MM.1S (cell line): Measurements from ENCODE around the gene CCP110.

Experiments
- DNase-seq: peaks from one replicate; pipeline ENCODE4 v3.0.0-alpha.2; 2015
- H2AFZ ChIP-seq: fragments of 300-600 bp; sonication (generic); 2 replicates; pipeline ENCODE4 v1.6.0; 2016; ENCODE audit warnings: antibody characterized with exemption, low read length
- H3F3A ChIP-seq: fragments of 300-600 bp; sonication (generic); 2 replicates; pipeline ENCODE4 v1.6.1; 2016; ENCODE audit warnings: mild to moderate bottlenecking, antibody characterized with exemption, low read length, moderate library complexity, mixed read lengths; ENCODE audit not compliant: insufficient read depth
- H3K27ac ChIP-seq: fragments of 300-600 bp; sonication (generic); 2 replicates; pipeline ENCODE4 v1.5.1; 2016; ENCODE audit warnings: mild to moderate bottlenecking, low read length
- H3K27me3 ChIP-seq: fragments of 300-600 bp; sonication (generic); replicated peaks from 2 replicates; pipeline ENCODE4 v1.6.0; 2016; ENCODE audit warnings: low read length; ENCODE audit not compliant: insufficient read depth
- H3K36me3 ChIP-seq: fragments of 300-600 bp; sonication (generic); replicated peaks from 2 replicates; pipeline ENCODE4 v1.6.1; 2016; ENCODE audit warnings: mild to moderate bottlenecking, low read length, mixed read lengths; ENCODE audit not compliant: insufficient read depth
- H3K4me1 ChIP-seq: fragments of 300-600 bp; sonication (generic); 2 replicates; pipeline ENCODE4 v1.6.1; 2016; ENCODE audit warnings: low read length, mixed read lengths
- H3K4me2 ChIP-seq: fragments of 300-600 bp; sonication (generic); 2 replicates; pipeline ENCODE4 v1.6.0; 2016; ENCODE audit warnings: low read depth, low read length
- H3K4me3 ChIP-seq: fragments of 300-600 bp; sonication (generic); 2 replicates; pipeline ENCODE4 v1.5.1; 2016; ENCODE audit warnings: low read length, mixed read lengths
- H3K79me2 ChIP-seq: fragments of 300-600 bp; sonication (generic); 2 replicates; pipeline ENCODE4 v1.6.1; 2016; ENCODE audit warnings: mixed run types, low read length, mixed read lengths
- H3K9ac ChIP-seq: fragments of 300-600 bp; sonication (generic); 2 replicates; pipeline ENCODE4 v1.6.1; 2016; ENCODE audit warnings: low read length, mixed read lengths
- H3K9me2 ChIP-seq: fragments of 300-600 bp; sonication (generic); replicated peaks from 2 replicates; pipeline ENCODE4 v1.6.1; 2016; ENCODE audit warnings: mild to moderate bottlenecking, low read length, mixed read lengths; ENCODE audit not compliant: insufficient read depth
- H3K9me3 ChIP-seq: fragments of 300-600 bp; sonication (generic); replicated peaks from 2 replicates; pipeline ENCODE4 v1.6.1; 2016; ENCODE audit warnings: mild to moderate bottlenecking, low read length, mixed read lengths; ENCODE audit not compliant: insufficient read depth
- H4K20me1 ChIP-seq: fragments of 300-600 bp; sonication (generic); 2 replicates; pipeline ENCODE4 v1.6.1; 2016; ENCODE audit warnings: mild to moderate bottlenecking, low read length, moderate library complexity, mixed read lengths; ENCODE audit not compliant: insufficient read depth
- CTCF ChIP-seq: fragments of 300-600 bp; sonication (generic); IDR thresholded peaks from 2 replicates; pipeline ENCODE4 v1.5.1; 2016; ENCODE audit warnings: antibody characterized with exemption, low read length, mixed read lengths
- EZH2 ChIP-seq: fragments of 300-600 bp; sonication (generic); optimal IDR thresholded peaks from 2 replicates; pipeline ENCODE3; 2017; ENCODE audit warnings: low read depth, mild to moderate bottlenecking, antibody characterized with exemption, low read length, mixed read lengths
- EZH2phosphoT487 ChIP-seq: fragments of 300-600 bp; sonication (generic); IDR thresholded peaks from 2 replicates; pipeline ENCODE4 v1.6.1; 2018; ENCODE audit warnings: antibody characterized with exemption, low read length

The CCP110 gene

GRCh38 chr16:19497176-19497575, 26.6 kb upstream of the CCP110 start:
- Histone ChIP-seq H3K9me2 (no peaks in the 10 kb centered on the region), H3K4me1 (no peaks in the 10 kb centered on the region), H3K27me3 (no peaks in the 10 kb centered on the region), H3K9ac (no peak overlapping the region), H3K27ac (no peak overlapping the region), H3K36me3 (no peaks in the 10 kb centered on the region), H3K4me3 (no peak overlapping the region), H3K9me3 (no peaks in the 10 kb centered on the region), H4K20me1 (no peaks in the 10 kb centered on the region), H3F3A (no peaks in the 10 kb centered on the region), H3K79me2 (no peaks in the 10 kb centered on the region; the same call in 1 of the 2 replicates), H3K4me2 (no peak overlapping the region), H2AFZ (no peak overlapping the region)
- DNase-seq = no peak
- no peak for TF ChIP-seq EZH2
- TF ChIP-seq CTCF = no peak
- TF ChIP-seq EZH2phosphoT487 = no peak

- no peak overlapping the region for H3K4me3 ChIP-seq
- TF ChIP-seq EZH2 (no peak), EZH2phosphoT487 (no peak), CTCF (no peak)
- H3K27ac ChIP-seq = no peak overlapping the region
- H3K79me2 ChIP-seq = no peaks in the 10 kb centered on the region; the same call in 1 of the 2 replicates
- no peaks in the 10 kb centered on the region for H4K20me1 ChIP-seq
- no peak overlapping the region for H3K9ac ChIP-seq
- no peaks in the 10 kb centered on the region for H3F3A ChIP-seq
- no peaks in the 10 kb centered on the region for H3K9me3 ChIP-seq
- 0 out of 2 replicates have a peak, but pooled peaks cover under 1% of the 10 kb centered on the region for H3K36me3 ChIP-seq
- no peaks in the 10 kb centered on the region for H3K4me1 ChIP-seq
- H2AFZ ChIP-seq = no peak overlapping the region
- DNase-seq = no peak
- H3K9me2 ChIP-seq = no peaks in the 10 kb centered on the region
- H3K4me2 ChIP-seq = no peak overlapping the region
- no peaks in the 10 kb centered on the region for H3K27me3 ChIP-seq
Observed at GRCh38 chr16:19499006-19499405, 24.7 kb upstream of the CCP110 start.

GRCh38 chr16:19499481-19499880, 24.3 kb upstream of the CCP110 start:
- no peak for DNase-seq
- H3K4me1 ChIP-seq = no peaks in the 10 kb centered on the region
- no peaks in the 10 kb centered on the region for H4K20me1 ChIP-seq
- no peak overlapping the region for H3K4me2 ChIP-seq
- no peaks in the 10 kb centered on the region for H3K9me3 ChIP-seq
- H3K27ac ChIP-seq = no peak overlapping the region
- H3K36me3 ChIP-seq = 0 out of 2 replicates have a peak, but pooled peaks cover 4% of the 10 kb centered on the region
- H3K27me3 ChIP-seq = no peaks in the 10 kb centered on the region
- H3K9ac ChIP-seq = no peak overlapping the region
- H3K4me3 ChIP-seq = no peak overlapping the region
- no peaks in the 10 kb centered on the region; the same call in 1 of the 2 replicates for H3K79me2 ChIP-seq
- H2AFZ ChIP-seq = no peak overlapping the region
- no peaks in the 10 kb centered on the region for H3F3A ChIP-seq
- no peaks in the 10 kb centered on the region for H3K9me2 ChIP-seq
- TF ChIP-seq EZH2phosphoT487 (no peak), EZH2 (no peak), CTCF (no peak)
